ENCODE measurements around the gene TRIM24. TPM values are rescaled to one million over a fixed set of nuclear protein-coding genes. Genes with fewer than 3 reads are reported as not detected.

TRIM24 gene
- total RNA-seq, 2 experiments from 2014 or later = 17.5 to 26.8 TPM

GRCh38 chr7:138556771-138557484, 96.9 kb downstream of the TRIM24 start:
- no peak overlapping the region for H2AFZ ChIP-seq (ENCODE audit: low read length)
- H3K4me1 ChIP-seq (ENCODE audit: insufficient read depth, low read length, poor library complexity, severe bottlenecking) = no peaks in the 10 kb centered on the region
- H3K79me2 ChIP-seq (ENCODE audit: insufficient read depth, low read depth, low read length) = no peaks in the 10 kb centered on the region
- DNase-seq (ENCODE audit: low spot score) = peak; percentile 11
- TF ChIP-seq CTCF (conservative IDR thresholded peaks at IDR 0.05; ENCODE audit: low read length) = no peak
- no peak for TF ChIP-seq EZH2phosphoT487 (IDR thresholded peaks at IDR 0.05; ENCODE audit: borderline replicate concordance, low read depth, low read length)
- no peak overlapping the region for H3K4me2 ChIP-seq (ENCODE audit: low read length)
- intact Hi-C loops (cut with micrococcal nuclease; ENCODE audit: unreplicated experiment) = no loop called here
- H3K36me3 ChIP-seq (ENCODE audit: insufficient read depth, low read length) = peaks cover 87% of the 10 kb centered on the region
- ChIA-PET POLR2A (no interaction called here), CTCF (ENCODE audit: unreplicated experiment) (interaction anchor here (0.6 kb wide), 1 partner anchor 546 kb away, joined by 3 read pairs; no protein-coding TSS in a partner anchor)
- H4K20me1 ChIP-seq (ENCODE audit: insufficient read depth, low read length) = no peaks in the 10 kb centered on the region
- no peak overlapping the region for H3K4me3 ChIP-seq (ENCODE audit: low read depth, low read length, poor library complexity, severe bottlenecking)
- peaks cover 31% of the 10 kb centered on the region for H3K9me3 ChIP-seq (ENCODE audit: low read length)
- H3K9me2 ChIP-seq (ENCODE audit: insufficient read depth, low read length) = no peaks in the 10 kb centered on the region
- no peak overlapping the region for H3K27ac ChIP-seq (ENCODE audit: low read depth, low read length, poor library complexity, severe bottlenecking)
- BruUV-seq (replicated peaks) = no TSS peak

GRCh38 chr7:138559448-138559847, 99.4 kb downstream of the TRIM24 start:
- Histone ChIP-seq H3K36me3 (ENCODE audit: insufficient read depth, low read length) (peaks cover 90% of the 10 kb centered on the region), H3K4me3 (ENCODE audit: low read depth, low read length, poor library complexity, severe bottlenecking) (no peak overlapping the region), H3K4me2 (ENCODE audit: low read length) (no peak overlapping the region), H2AFZ (ENCODE audit: low read length) (no peak overlapping the region), H3K9me2 (ENCODE audit: insufficient read depth, low read length) (no peaks in the 10 kb centered on the region), H3K79me2 (ENCODE audit: insufficient read depth, low read depth, low read length) (no peaks in the 10 kb centered on the region), H3K4me1 (ENCODE audit: insufficient read depth, low read length, poor library complexity, severe bottlenecking) (no peaks in the 10 kb centered on the region), H3K9me3 (ENCODE audit: low read length) (peaks cover 31% of the 10 kb centered on the region), H4K20me1 (ENCODE audit: insufficient read depth, low read length) (no peaks in the 10 kb centered on the region), H3K27ac (ENCODE audit: low read depth, low read length, poor library complexity, severe bottlenecking) (no peak overlapping the region)
- TF ChIP-seq CTCF (conservative IDR thresholded peaks at IDR 0.05; ENCODE audit: low read length) (no peak), EZH2phosphoT487 (IDR thresholded peaks at IDR 0.05; ENCODE audit: borderline replicate concordance, low read depth, low read length) (no peak)
- ChIA-PET CTCF (ENCODE audit: unreplicated experiment) (no interaction called here), POLR2A (no interaction called here)
- DNase-seq (ENCODE audit: low spot score) = no peak
- no TSS peak for BruUV-seq (replicated peaks)
- intact Hi-C loops (cut with micrococcal nuclease; ENCODE audit: unreplicated experiment) = no loop called here

GRCh38 chr7:138563808-138564207, 103.7 kb downstream of the TRIM24 start:
- Histone ChIP-seq H3K79me2 (ENCODE audit: insufficient read depth, low read depth, low read length) (no peaks in the 10 kb centered on the region), H3K4me2 (ENCODE audit: low read length) (no peak overlapping the region)
- TF ChIP-seq CTCF (conservative IDR thresholded peaks at IDR 0.05; ENCODE audit: low read length) (no peak), EZH2phosphoT487 (IDR thresholded peaks at IDR 0.05; ENCODE audit: borderline replicate concordance, low read depth, low read length) (no peak)

More at GRCh38 chr7:138563808-138564207, 103.7 kb downstream of the TRIM24 start:
- DNase-seq (ENCODE audit: low spot score) = no peak
- BruUV-seq (replicated peaks) = no TSS peak
- H3K9me2 ChIP-seq (ENCODE audit: insufficient read depth, low read length) = no peaks in the 10 kb centered on the region
- no peak overlapping the region for H3K4me3 ChIP-seq (ENCODE audit: low read depth, low read length, poor library complexity, severe bottlenecking)
- intact Hi-C loops (cut with micrococcal nuclease; ENCODE audit: unreplicated experiment) = no loop called here
- ChIA-PET CTCF (ENCODE audit: unreplicated experiment) (no interaction called here), POLR2A (no interaction called here)
- H3K36me3 ChIP-seq (ENCODE audit: insufficient read depth, low read length) = peaks cover 87% of the 10 kb centered on the region
- H3K4me1 ChIP-seq (ENCODE audit: insufficient read depth, low read length, poor library complexity, severe bottlenecking) = no peaks in the 10 kb centered on the region
- no peaks in the 10 kb centered on the region for H4K20me1 ChIP-seq (ENCODE audit: insufficient read depth, low read length)
- H3K27ac ChIP-seq (ENCODE audit: low read depth, low read length, poor library complexity, severe bottlenecking) = no peak overlapping the region
- H3K9me3 ChIP-seq (ENCODE audit: low read length) = peaks cover 18% of the 10 kb centered on the region; the same call in 1 of the 2 replicates
- no peak overlapping the region for H2AFZ ChIP-seq (ENCODE audit: low read length)
